OCI-LY3 (cell line): ENCODE data around the gene KCNF1.

Experiments used
- CTCF ChIP-seq: fragments of 200-600, 300-600 bp; sonication (generic); IDR thresholded peaks from 2 replicates; pipeline ENCODE4 v1.5.1; 2014; ENCODE audit warnings: antibody characterized with exemption, low read length, low read depth
- EZH2phosphoT487 ChIP-seq: fragments of 200-600 bp; shearing (Covaris generic); IDR thresholded peaks from 2 replicates; pipeline ENCODE4 v1.6.1; 2018; ENCODE audit warnings: antibody characterized with exemption, mixed run types, low read depth

GRCh38 chr2:10897956-10898355 lies 13.8 kb upstream of the KCNF1 start:
- TF ChIP-seq CTCF, result no peak
- no peak for TF ChIP-seq EZH2phosphoT487
